Activated CD4-positive, alpha-beta T cell treated with anti-CD3 and anti-CD28 coated beads, Interleukin-2, amount 10 ng/mL, durations not matched to agents 24 days and 14 days (primary cell): ENCODE results near the gene SUSD4. TPM values are rescaled to one million over a fixed set of nuclear protein-coding genes. Genes with fewer than 3 reads are reported as not detected.
"Not testable (repeated sequence)": the region's sequence is repeated elsewhere in the genome, so short reads cannot be mapped to it uniquely, and the experiment has no call there.

Experiments
- DNase-seq: peaks from one replicate; pipeline ENCODE4 v3.0.0; 2022
- H3K27ac Mint-ChIP-seq: one replicate; pipeline ENCODE4 v1.8.0; 2022; ENCODE audit warnings: mild to moderate bottlenecking, mixed read lengths
- H3K27me3 Mint-ChIP-seq: one replicate; pipeline ENCODE4 v1.8.0; 2022; ENCODE audit warnings: mixed read lengths
- H3K36me3 Mint-ChIP-seq: one replicate; pipeline ENCODE4 v1.8.0; 2022; ENCODE audit warnings: low read depth, mild to moderate bottlenecking, mixed read lengths
- H3K4me1 Mint-ChIP-seq: one replicate; pipeline ENCODE4 v1.8.0; 2021; ENCODE audit warnings: mixed read lengths
- H3K4me3 Mint-ChIP-seq: one replicate; pipeline ENCODE4 v1.8.0; 2022; ENCODE audit warnings: mild to moderate bottlenecking, moderate library complexity, mixed read lengths
- H3K9me3 Mint-ChIP-seq: one replicate; pipeline ENCODE4 v1.8.0; 2021; ENCODE audit warnings: mixed read lengths
- intact Hi-C: fragments of 100-400 bp; cut with micrococcal nuclease; formaldehyde crosslinking; loops from one replicate; pipeline ENCODE4 v1.15.1; 2023
- total RNA-seq: library from RNA; stranded (reverse); gene quantifications from 2 replicates; pipeline ENCODE4 v1.2.3, GENCODE V29; 2022

Gene SUSD4
- total RNA-seq, 1 donor from 2014 or later = not detected

GRCh38 chr1:223283697-223284096 is 80.3 kb downstream of the SUSD4 start:
- H3K36me3 Mint-ChIP-seq, H3K4me1 Mint-ChIP-seq, DNase-seq, H3K9me3 Mint-ChIP-seq, H3K27me3 Mint-ChIP-seq, intact Hi-C loops, H3K4me3 Mint-ChIP-seq, H3K27ac Mint-ChIP-seq: not testable (repeated sequence)

DNA sequence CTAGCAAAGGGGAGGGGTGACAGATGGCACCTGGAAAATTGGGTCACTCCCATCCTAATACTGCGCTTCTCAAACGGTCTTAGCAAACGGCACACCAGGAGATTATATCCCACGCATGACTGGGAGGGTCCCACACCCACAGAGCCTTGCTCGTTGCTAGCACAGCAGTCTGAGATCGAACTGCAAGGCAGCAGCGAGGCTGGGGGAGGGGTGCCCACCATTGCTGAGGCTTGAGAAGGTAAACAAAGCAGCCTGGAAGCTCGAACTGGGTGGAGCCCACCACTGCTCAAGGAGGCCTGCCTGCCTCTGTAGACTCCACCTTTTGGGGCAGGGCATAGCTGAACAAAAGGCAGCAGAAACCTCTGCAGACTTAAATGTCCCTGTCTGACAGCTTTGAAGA is 85.7 kb downstream of the SUSD4 start:
- H3K4me1 Mint-ChIP-seq, H3K27me3 Mint-ChIP-seq, H3K9me3 Mint-ChIP-seq, H3K36me3 Mint-ChIP-seq, H3K4me3 Mint-ChIP-seq, intact Hi-C loops, H3K27ac Mint-ChIP-seq, DNase-seq: not testable (repeated sequence)

- H3K27me3 Mint-ChIP-seq = peaks cover 4% of the 10 kb centered on the region
These were observed 87.9 kb downstream of the SUSD4 start for GRCh38 chr1:223276029-223276428.

GRCh38 chr1:223273511-223273910 is 90.5 kb downstream of the SUSD4 start:
- intact Hi-C loops = no loop called here
- Mint-ChIP-seq H3K27me3 (no peaks in the 10 kb centered on the region), H3K9me3 (no peaks in the 10 kb centered on the region), H3K4me3 (no peak overlapping the region), H3K27ac (no peak overlapping the region), H3K36me3 (no peaks in the 10 kb centered on the region), H3K4me1 (no peaks in the 10 kb centered on the region)
- DNase-seq = no peak

More at GRCh38 chr1:223276029-223276428, 87.9 kb downstream of the SUSD4 start:
- H3K36me3 Mint-ChIP-seq = no peaks in the 10 kb centered on the region
- no peak overlapping the region for H3K27ac Mint-ChIP-seq
- no peak overlapping the region for H3K4me3 Mint-ChIP-seq
- no peaks in the 10 kb centered on the region for H3K4me1 Mint-ChIP-seq
- no peaks in the 10 kb centered on the region for H3K9me3 Mint-ChIP-seq
- DNase-seq = no peak
- intact Hi-C loops = no loop called here

GRCh38 chr1:223271085-223271781 is 92.7 kb downstream of the SUSD4 start:
- Mint-ChIP-seq H3K4me1 (no peaks in the 10 kb centered on the region), H3K27me3 (no peaks in the 10 kb centered on the region), H3K9me3 (no peaks in the 10 kb centered on the region), H3K27ac (no peak overlapping the region), H3K4me3 (no peak overlapping the region), H3K36me3 (no peaks in the 10 kb centered on the region)
- DNase-seq = no peak
- intact Hi-C loops = no loop called here

- intact Hi-C loops = no loop called here
- no peaks in the 10 kb centered on the region for H3K27me3 Mint-ChIP-seq
- H3K27ac Mint-ChIP-seq = no peak overlapping the region
- H3K36me3 Mint-ChIP-seq = no peaks in the 10 kb centered on the region
- no peak for DNase-seq
- no peak overlapping the region for H3K4me3 Mint-ChIP-seq
- no peaks in the 10 kb centered on the region for H3K4me1 Mint-ChIP-seq
- no peaks in the 10 kb centered on the region for H3K9me3 Mint-ChIP-seq
These were observed 93.8 kb downstream of the SUSD4 start for GRCh38 chr1:223270155-223270554.

- H3K4me3 Mint-ChIP-seq = no peak overlapping the region
- intact Hi-C loops = no loop called here
- H3K9me3 Mint-ChIP-seq = no peaks in the 10 kb centered on the region
- no peak for DNase-seq
- H3K4me1 Mint-ChIP-seq = no peaks in the 10 kb centered on the region
- no peak overlapping the region for H3K27ac Mint-ChIP-seq
- H3K27me3 Mint-ChIP-seq = no peaks in the 10 kb centered on the region
- no peaks in the 10 kb centered on the region for H3K36me3 Mint-ChIP-seq
These were observed 95.0 kb downstream of the SUSD4 start for GRCh38 chr1:223269006-223269405.

DNA sequence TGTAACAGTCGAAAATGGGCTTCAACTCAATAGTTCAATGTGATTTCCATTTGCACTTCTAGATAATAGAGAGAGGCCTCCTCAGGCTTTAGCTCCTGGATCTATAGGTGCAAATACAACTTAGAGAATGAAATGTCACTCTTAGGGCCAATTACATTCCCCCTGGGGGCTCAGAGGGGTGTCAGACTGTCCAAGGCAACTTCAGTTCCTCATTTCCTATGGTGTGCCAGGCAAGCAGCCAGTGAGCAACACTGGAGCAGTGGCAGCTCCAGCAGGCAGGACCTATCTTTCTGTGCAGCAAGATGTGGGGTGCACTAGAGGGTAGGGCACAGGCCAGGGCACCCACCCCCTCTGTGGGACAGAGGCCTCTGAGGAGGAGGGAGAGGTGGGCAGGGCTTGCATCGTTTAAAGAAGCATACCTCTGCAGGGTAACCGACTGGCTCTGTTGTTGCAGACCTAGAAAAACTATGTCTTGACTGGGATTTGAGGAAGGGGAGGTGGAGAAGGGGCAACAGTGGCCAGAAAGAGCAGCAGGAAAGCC is 97.3 kb downstream of the SUSD4 start:
- Mint-ChIP-seq H3K36me3 (no peaks in the 10 kb centered on the region), H3K27me3 (no peaks in the 10 kb centered on the region), H3K9me3 (no peaks in the 10 kb centered on the region), H3K4me1 (no peaks in the 10 kb centered on the region), H3K27ac (no peak overlapping the region), H3K4me3 (no peak overlapping the region)
- no peak for DNase-seq
- intact Hi-C loops = no loop called here

DNA sequence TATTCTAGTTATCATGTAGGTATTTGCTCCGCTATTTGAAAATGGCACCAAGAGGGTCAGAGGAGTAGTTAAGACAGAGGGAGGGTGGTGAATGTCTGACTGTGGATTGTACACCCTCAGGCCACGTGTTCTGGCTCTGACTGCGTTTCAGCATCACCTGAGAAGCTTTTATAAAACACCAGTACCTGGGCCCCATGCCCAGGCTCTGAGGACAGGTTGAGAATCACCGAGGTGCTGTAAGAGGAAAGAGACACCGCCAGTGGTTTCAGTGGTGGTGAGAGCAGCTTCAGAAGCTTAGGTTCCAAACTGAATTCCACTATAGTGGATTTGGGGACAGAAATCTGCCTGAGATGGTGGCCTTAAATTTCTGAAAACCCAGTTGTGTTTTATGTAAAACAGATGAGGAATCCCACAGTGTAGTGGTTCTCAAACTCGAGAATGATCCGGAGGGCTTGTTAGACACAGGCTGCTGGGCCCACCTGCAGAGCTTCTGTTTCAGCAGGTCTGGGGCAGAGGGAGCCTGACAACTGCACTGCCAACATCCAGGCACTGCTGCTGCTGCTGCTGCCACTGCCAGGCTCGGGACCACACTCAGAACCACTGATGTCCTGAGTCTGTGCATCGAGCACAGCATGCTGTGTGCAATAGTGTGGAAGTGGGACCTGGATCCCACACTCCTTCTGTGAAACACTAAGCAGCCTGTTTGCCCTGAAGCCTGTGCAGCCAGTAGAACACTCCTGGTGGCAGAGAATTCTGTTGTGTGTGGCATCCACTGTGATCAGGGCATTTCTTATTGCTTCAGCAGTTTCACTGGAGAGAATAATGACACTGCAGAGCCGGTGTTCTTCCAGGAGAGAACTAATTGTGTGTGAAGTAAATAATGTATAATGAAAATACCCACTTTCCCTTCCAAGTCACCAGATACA is 98.7 kb downstream of the SUSD4 start:
- intact Hi-C loops = no loop called here
- Mint-ChIP-seq H3K27me3 (no peaks in the 10 kb centered on the region), H3K36me3 (no peaks in the 10 kb centered on the region), H3K27ac (no peak overlapping the region), H3K4me3 (no peak overlapping the region), H3K9me3 (no peaks in the 10 kb centered on the region), H3K4me1 (no peaks in the 10 kb centered on the region)
- DNase-seq = no peak

DNA sequence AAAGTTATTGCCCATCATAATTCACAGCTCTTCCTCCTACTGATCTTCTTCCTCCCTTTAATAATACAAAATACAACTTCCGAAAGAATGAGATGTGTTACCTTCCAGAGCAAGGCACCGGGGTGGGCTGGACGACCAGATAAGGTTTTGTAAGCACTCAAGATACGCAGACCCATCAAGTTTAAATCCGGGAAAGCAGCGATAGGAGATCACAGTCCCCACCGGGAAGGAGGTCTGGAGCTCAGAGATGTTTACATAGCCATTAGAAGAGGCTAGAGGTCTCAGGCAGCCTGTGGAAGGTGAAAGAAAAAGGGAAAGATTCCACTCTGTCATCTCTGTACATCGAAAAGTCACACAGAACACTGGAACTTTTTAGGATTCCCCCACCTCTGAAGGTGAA is 99.4 kb downstream of the SUSD4 start:
- Mint-ChIP-seq H3K27me3 (no peaks in the 10 kb centered on the region), H3K27ac (no peak overlapping the region), H3K4me1 (no peaks in the 10 kb centered on the region)

DNA sequence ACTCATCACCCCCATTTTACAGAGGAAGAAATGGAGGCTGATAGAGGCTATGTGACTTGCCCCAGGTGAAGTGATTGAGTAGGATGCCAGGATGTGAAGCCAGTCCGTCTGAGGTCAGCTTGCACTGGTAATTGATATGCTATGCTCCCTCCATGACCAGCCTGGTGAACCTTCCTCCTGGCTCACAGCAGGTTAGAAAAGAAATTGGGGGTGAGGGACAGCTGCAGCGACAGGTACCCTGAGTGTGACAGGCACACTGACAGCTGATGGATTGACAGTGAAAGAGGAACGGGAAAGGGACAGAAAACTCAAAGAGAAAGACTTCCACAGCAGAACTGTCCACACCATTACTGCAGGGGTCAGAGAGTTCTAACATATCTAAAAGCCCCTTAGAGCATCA is 102.1 kb downstream of the SUSD4 start:
- Mint-ChIP-seq H3K27me3 (no peaks in the 10 kb centered on the region), H3K36me3 (no peaks in the 10 kb centered on the region), H3K4me3 (no peak overlapping the region), H3K9me3 (no peaks in the 10 kb centered on the region), H3K27ac (no peak overlapping the region), H3K4me1 (no peaks in the 10 kb centered on the region)
- DNase-seq = no peak
- intact Hi-C loops = no loop called here

More for the DNA sequence above, 99.4 kb downstream of the SUSD4 start:
- DNase-seq = no peak
- Mint-ChIP-seq H3K36me3 (no peaks in the 10 kb centered on the region), H3K4me3 (no peak overlapping the region), H3K9me3 (no peaks in the 10 kb centered on the region)
- intact Hi-C loops = no loop called here

GRCh38 chr1:223260712-223261111 is 103.3 kb downstream of the SUSD4 start:
- Mint-ChIP-seq H3K4me3 (no peak overlapping the region), H3K36me3 (no peaks in the 10 kb centered on the region), H3K27ac (no peak overlapping the region), H3K9me3 (no peaks in the 10 kb centered on the region), H3K27me3 (no peaks in the 10 kb centered on the region), H3K4me1 (no peaks in the 10 kb centered on the region)
- no peak for DNase-seq
- intact Hi-C loops = no loop called here

GRCh38 chr1:223259462-223259861 is 104.5 kb downstream of the SUSD4 start:
- DNase-seq = no peak
- Mint-ChIP-seq H3K36me3 (no peaks in the 10 kb centered on the region), H3K4me1 (no peaks in the 10 kb centered on the region), H3K4me3 (no peak overlapping the region), H3K27me3 (peaks cover under 1% of the 10 kb centered on the region), H3K9me3 (no peaks in the 10 kb centered on the region), H3K27ac (no peak overlapping the region)
- intact Hi-C loops = no loop called here

- Mint-ChIP-seq H3K27ac (no peak overlapping the region), H3K36me3 (no peaks in the 10 kb centered on the region), H3K4me1 (no peaks in the 10 kb centered on the region), H3K27me3 (peaks cover 5% of the 10 kb centered on the region), H3K9me3 (no peaks in the 10 kb centered on the region), H3K4me3 (no peak overlapping the region)
- DNase-seq = no peak
- intact Hi-C loops = no loop called here
These were observed 105.2 kb downstream of the SUSD4 start for GRCh38 chr1:223258751-223259198.
